ENCODE data around the gene PVALEF. TPM values are rescaled to one million over a fixed set of nuclear protein-coding genes. Genes with fewer than 3 reads are reported as not detected.

The PVALEF gene
- total RNA-seq, 1 experiment from 2014 or later: not detected

DNA sequence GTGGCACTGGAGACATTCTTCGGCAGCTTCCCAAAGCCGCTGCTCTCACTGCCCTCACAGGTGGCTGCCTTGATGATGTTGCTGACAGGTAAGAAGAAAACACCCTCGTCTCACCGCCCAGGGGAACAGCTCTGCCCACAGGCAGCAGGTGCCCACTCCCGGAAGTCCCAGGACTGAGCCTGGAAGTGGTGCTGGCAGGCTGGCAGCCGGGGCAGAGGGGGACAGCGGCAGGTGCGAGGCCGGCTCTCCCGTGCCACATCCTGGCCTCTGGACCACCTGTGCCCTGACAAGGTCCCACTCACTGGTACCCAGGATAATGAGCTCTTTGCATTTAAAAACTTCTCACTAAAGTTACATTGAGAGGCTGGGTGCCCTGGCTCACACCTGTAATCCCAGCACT lies 37.0 kb downstream of the PVALEF start:
- TF ChIP-seq, protein P1, sequence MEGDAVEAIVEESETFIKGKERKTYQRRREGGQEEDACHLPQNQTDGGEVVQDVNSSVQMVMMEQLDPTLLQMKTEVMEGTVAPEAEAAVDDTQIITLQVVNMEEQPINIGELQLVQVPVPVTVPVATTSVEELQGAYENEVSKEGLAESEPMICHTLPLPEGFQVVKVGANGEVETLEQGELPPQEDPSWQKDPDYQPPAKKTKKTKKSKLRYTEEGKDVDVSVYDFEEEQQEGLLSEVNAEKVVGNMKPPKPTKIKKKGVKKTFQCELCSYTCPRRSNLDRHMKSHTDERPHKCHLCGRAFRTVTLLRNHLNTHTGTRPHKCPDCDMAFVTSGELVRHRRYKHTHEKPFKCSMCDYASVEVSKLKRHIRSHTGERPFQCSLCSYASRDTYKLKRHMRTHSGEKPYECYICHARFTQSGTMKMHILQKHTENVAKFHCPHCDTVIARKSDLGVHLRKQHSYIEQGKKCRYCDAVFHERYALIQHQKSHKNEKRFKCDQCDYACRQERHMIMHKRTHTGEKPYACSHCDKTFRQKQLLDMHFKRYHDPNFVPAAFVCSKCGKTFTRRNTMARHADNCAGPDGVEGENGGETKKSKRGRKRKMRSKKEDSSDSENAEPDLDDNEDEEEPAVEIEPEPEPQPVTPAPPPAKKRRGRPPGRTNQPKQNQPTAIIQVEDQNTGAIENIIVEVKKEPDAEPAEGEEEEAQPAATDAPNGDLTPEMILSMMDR (conservative IDR thresholded peaks at IDR 0.05): no peak
- H2BK20ac ChIP-seq (ENCODE audit: low read depth, low read length, poor library complexity, severe bottlenecking): no peak overlapping the region
- Mint-ChIP-seq H3K27ac (peak overlapping the region in 1 of 3 experiments; percentile 65; a peak in 1 of 7 replicates), H3K36me3 (ENCODE audit: insufficient read depth in 1 of 3, low read depth in 3 of 3) (peaks cover 0 to 39% (median 19%) of the 10 kb centered on the region in 3 experiments; a peak in 5 of 7 replicates), H3K4me1 (peaks cover 3% of the 10 kb centered on the region in 2 experiments; a peak in 2 of 4 replicates), H3K4me3 (no peak overlapping the region), H3K9me3 (no peaks in the 10 kb centered on the region), H3K27me3 (ENCODE audit: low read depth) (no peaks in the 10 kb centered on the region)
- H3K14ac ChIP-seq (ENCODE audit: insufficient read depth, low read length): no peak overlapping the region
- no peaks in the 10 kb centered on the region for H3K79me2 ChIP-seq (ENCODE audit: insufficient read depth, low read length)
- DNase-seq: no peak
- no peak overlapping the region for H3K4ac ChIP-seq (ENCODE audit: low read depth, low read length)
- H2AFZ ChIP-seq (ENCODE audit: low read length): no peak overlapping the region
- H2AK5ac ChIP-seq (ENCODE audit: insufficient read length, low read length): no peak overlapping the region
- no peaks in the 10 kb centered on the region for H3K23me2 ChIP-seq (ENCODE audit: insufficient read length, low read depth, low read length, poor library complexity, severe bottlenecking)
- H3K4me2 ChIP-seq (ENCODE audit: insufficient read depth, insufficient read length, low read length): no peak overlapping the region
- H4K91ac ChIP-seq (ENCODE audit: insufficient read length, low read depth, low read length): no peak overlapping the region
- no peak overlapping the region for H3K18ac ChIP-seq (ENCODE audit: insufficient read length, low read depth, low read length)
- H4K8ac ChIP-seq (replicated peaks; ENCODE audit: insufficient read length, low read depth, low read length): no peak overlapping the region
- no peak overlapping the region for H3K56ac ChIP-seq (ENCODE audit: insufficient read length, low read depth, low read length)
- H2BK12ac ChIP-seq (ENCODE audit: insufficient read length, low read depth, low read length): no peak overlapping the region
- WGBS (ENCODE audit: extremely low coverage, insufficient read length, low lambda C conversion rate): no CpG with 5 or more reads among the region's 10 CpGs
- no peak overlapping the region for H3K27ac ChIP-seq (ENCODE audit: insufficient read length, low read depth, low read length)
- H3K9ac ChIP-seq (ENCODE audit: extremely low read depth, insufficient read length, low read length): no peak overlapping the region
- H3K9me3 ChIP-seq (ENCODE audit: control insufficient read depth, low read depth, low read length): no peaks in the 10 kb centered on the region
- H4K5ac ChIP-seq (ENCODE audit: insufficient read length, low read depth, low read length): no peak overlapping the region
- H3K27me3 ChIP-seq (ENCODE audit: insufficient read depth, low read length): no peaks in the 10 kb centered on the region
- H2BK5ac ChIP-seq (ENCODE audit: insufficient read length, low read length): no peak overlapping the region
- no peaks in the 10 kb centered on the region for H4K20me1 ChIP-seq (ENCODE audit: control insufficient read depth, insufficient read depth, insufficient read length)
- no peak overlapping the region for H3T11ph ChIP-seq (ENCODE audit: low read length)
- no peaks in the 10 kb centered on the region for H3K79me1 ChIP-seq (ENCODE audit: insufficient read depth, low read depth, low read length, poor library complexity, severe bottlenecking)
- no peak overlapping the region for H2BK120ac ChIP-seq (ENCODE audit: low read depth, low read length, poor library complexity, severe bottlenecking)
- no peak overlapping the region for H3K23ac ChIP-seq (ENCODE audit: insufficient read length, low read depth, low read length)
- no peaks in the 10 kb centered on the region for H3K4me1 ChIP-seq (ENCODE audit: insufficient read depth, low read length)
- no peak overlapping the region for H2BK15ac ChIP-seq (ENCODE audit: low read depth, low read length)

Data from H9 (cell line).